GM21360 (cell line): Measurements from ENCODE around the gene KPTN.
"Not testable (repeated sequence)": the region's sequence is repeated elsewhere in the genome, so short reads cannot be mapped to it uniquely, and the experiment has no call there.

ENCODE experiments used
- ATAC-seq: cut with Tn5 transposase; IDR thresholded peaks from one replicate; pipeline ENCODE4 v1.9.1; 2021; ENCODE audit warnings: mild to moderate bottlenecking, moderate library complexity; ENCODE audit not compliant: unreplicated experiment

Gene KPTN

DNA sequence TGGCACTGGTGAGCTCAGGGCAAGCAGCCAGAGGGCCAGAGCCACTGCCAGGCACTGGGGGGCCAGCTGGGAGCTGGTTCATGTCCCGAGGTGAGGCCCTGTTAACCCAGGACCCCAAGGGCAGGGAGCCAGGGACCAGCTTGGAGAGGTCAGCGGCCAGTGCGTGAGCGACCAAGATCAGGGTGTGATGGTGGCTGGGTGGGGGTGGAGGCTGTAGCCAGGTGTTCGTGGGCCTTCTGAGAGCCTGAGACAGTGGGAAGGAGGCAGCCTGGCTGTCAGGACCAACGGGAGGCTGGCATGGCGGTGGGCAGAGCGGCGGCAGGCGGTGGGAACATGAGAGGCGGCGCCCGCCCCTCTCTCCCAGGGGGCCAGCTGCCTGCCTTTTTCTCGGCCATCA lies 8.1 kb upstream of the KPTN start:
- no peak for ATAC-seq

- ATAC-seq, result no peak
Observed at GRCh38 chr19:47491358-47492136, 7.5 kb upstream of the KPTN start.

DNA sequence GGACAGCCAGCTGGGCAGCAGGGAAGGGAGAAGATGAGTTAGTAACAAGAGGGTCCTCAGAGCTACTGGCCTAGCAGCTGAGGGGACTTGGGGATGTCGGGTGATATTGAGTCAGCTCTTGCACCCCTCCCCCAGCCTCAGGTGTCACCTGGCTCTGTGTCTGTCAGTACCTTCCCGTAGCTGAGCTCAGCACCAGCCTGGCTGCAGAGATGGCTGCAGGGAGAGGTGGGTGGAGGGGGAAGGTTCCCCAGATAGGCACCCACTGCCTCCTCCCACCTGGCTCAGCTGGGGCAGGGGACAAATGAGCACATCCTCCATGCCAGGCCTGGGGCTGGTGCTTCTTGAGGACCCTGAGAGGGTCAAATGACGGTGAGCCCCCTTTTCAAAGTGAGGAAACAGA lies 6.8 kb upstream of the KPTN start:
- no peak for ATAC-seq

DNA sequence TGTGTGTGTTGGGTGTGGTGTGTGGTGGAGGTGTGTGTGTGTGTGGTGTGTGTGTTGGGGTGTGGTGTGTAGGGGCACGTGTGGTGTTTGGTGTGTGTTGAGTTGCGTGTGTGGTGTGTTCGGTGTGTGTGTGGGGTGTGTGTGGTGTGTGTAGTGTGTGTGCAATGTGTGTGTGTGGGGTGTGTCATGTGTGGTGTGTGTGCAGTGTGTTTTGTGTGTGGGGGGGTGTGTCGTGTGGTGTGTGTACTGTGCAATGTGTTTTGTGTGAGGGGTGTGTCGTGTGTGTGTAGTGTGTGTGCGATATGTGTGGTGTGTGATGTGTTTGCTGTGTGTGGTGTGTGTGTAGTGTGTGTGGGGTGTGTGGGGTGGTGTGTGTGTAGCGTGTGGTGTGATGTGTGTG lies 6.0 kb upstream of the KPTN start:
- ATAC-seq, result no peak

GRCh38 chr19:47489072-47489914 lies 5.3 kb upstream of the KPTN start:
- no peak for ATAC-seq

DNA sequence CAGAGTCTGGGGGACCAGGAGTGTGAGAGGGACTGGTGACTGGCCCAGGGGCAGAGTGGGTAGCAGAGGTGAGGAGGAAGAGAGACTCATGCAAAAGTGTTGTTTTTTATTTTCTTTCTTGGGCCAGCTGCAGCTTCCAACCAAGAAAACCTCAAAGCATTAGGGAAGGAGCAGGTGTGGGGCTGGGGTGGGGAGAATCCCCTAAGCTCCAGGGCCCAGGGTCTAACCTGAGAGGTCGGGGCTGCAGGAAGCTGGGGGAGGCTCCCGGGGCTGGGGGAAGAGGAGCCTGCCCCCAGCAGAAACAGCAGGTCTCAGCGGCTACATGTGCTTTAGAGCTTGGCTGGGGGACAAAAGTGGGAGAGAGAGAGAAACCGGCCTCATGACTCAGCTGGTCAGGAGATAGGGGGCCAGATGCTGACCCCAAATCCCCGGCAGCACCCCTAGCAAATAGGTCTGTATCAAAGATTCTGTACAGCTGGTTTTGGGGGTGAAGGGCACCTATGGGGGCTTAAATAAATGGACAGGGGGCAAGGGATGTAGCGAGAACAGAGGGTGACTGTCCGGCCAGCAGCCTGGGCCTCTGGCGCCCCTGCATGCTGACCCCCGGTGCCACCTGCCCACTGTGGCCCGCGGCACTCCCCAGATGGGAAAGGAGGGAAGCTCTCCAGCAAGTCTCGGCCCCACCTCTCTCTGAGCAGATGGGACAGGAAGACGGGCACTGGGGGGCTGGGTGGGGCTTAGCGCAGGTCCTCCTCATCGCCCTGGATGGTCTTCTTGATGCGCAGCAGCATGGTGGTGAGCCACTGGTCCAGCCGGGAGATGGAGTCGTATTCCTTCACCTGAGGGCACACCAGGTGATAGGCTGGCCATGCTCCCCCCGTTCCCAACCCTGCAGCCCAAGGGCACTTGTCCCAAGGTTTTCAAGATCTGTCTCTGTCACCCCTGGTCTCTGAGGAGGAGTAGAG lies 3.8 kb upstream of the KPTN start:
- no peak for ATAC-seq

- no peak for ATAC-seq
Observed at GRCh38 chr19:47486900-47487299, 2.9 kb upstream of the KPTN start.

GRCh38 chr19:47486220-47486619 lies 2.2 kb upstream of the KPTN start:
- ATAC-seq, result not testable (repeated sequence)

- no peak for ATAC-seq
Observed at GRCh38 chr19:47485210-47485609, 1.2 kb upstream of the KPTN start.

- no peak for ATAC-seq
Observed at GRCh38 chr19:47483200-47483599, 819 bp downstream of the KPTN start.

GRCh38 chr19:47481460-47482052 lies 2.5 kb downstream of the KPTN start:
- ATAC-seq, result no peak

- ATAC-seq, result no peak
Observed at GRCh38 chr19:47480658-47481057, 3.4 kb downstream of the KPTN start.

GRCh38 chr19:47479701-47480503 lies 4.1 kb downstream of the KPTN start:
- ATAC-seq, result no peak

DNA sequence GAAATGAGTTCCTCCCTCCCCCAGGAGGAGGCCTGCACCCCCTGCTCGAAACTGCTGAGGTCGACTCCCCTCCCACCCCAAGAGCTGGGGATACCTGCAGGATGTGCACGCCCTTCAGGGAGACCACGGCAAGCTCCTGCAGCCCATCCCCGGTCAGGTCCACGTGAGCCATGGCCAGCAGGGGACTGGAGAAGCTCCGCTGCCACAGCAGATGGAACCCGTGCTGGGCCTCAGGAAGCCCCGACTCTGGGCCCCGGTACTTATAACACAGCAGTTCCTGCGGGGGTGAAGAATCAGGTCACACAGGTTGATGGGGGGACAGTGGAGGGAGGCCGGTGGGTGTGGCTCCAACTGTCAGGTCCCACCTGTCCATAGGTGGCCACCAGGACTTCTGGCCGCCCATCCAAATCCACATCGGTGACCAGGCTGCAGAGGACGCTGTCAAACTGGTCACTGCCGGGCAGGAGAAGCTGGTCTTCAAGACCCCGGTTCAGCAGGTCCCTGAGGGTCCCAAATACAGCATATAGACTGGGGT lies 7.5 kb downstream of the KPTN start:
- no peak for ATAC-seq

DNA sequence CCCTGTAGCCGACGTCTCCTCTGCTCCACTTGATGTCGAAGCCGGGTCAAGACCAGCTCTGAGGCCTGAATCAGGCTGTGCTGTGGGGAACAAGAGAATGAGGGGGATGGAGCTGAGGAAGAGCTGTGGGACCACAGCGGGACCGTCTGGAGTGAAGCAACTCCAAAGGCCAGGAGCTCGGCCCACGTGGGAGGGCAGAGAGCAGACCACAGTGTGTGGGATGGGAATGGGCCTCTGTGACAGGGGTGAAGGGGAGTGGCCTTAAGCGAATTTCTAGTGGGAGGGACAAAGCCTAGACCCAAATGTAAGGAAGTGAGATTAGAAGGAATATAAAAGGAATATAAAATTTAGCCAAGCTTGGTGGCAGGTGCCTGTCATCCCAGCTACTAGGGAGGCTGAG lies 8.6 kb downstream of the KPTN start:
- ATAC-seq, result no peak

GRCh38 chr19:47473336-47473735 lies 10.7 kb downstream of the KPTN start:
- no peak for ATAC-seq

DNA sequence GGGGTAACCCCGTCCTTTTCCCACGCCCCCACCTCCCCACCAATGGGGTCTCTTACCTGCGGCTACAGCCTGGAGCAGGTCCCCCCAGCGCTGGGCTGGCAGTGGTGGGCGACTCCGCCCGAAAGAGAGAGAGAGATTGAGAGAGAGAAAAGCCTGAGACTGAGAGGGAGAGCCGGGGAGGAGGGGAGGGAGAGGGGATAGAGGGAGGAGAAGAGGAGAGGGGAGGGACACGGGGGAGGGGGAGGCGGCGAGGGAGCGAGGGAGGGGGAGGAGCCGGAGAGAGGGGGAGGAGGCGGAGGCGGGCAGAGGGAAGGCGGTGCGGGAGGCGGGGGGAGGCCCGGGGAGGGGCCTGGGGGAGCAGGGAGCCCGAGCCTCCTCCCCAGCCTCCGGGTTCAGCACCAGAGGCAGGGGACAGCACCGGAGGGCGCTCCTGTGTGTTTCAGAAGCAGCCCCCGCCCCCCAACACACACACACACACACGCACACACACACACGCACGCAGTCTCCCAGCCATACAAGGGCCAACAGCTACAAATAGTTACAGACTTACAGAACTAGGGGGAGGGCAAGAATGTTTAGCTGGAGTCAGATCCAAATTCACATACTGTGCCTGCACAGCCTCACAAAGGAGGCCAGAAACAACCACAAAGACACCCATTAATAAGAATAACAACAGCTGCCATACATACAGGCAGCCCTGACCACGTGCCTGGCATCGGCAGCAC lies 12.1 kb downstream of the KPTN start, which contains the start of gene SLC8A2:
TSS of gene SLC8A2 (minus strand) at position 161 of the 725 bp plus-strand sequence. CDS start 5,490 bp downstream, outside the sequence.
- no peak for ATAC-seq

- no peak for ATAC-seq
Observed at GRCh38 chr19:47471381-47471732, 12.7 kb downstream of the KPTN start.
